Calu3 (cell line): ENCODE measurements around the gene LY9. TPM values are rescaled to one million over a fixed set of nuclear protein-coding genes. Genes with fewer than 3 reads are reported as not detected.
"Not testable (repeated sequence)": the region's sequence is repeated elsewhere in the genome, so short reads cannot be mapped to it uniquely, and the experiment has no call there.

Experiments used
- BruUV-seq: library from RNA; stranded (reverse); fragments of 400-500 nt; replicated peaks from 2 replicates; lab custom pipeline; 2021; lab: Mats Ljungman, UMichigan
- CTCF ChIA-PET: fragments of 300-600 bp; sonication (Branson Sonifier 250); formaldehyde crosslinking; loops from one replicate; lab custom pipeline; 2022; ENCODE audit warnings: antibody characterized with exemption; lab: Charles Lee
- DNase-seq: peaks from one replicate; pipeline ENCODE4 v3.0.0; 2022
- H3K27ac Mint-ChIP-seq: one replicate; pipeline ENCODE4 v1.8.0; 2022; ENCODE audit warnings: mixed read lengths; ENCODE audit not compliant: unreplicated experiment
- H3K27me3 Mint-ChIP-seq: one replicate; pipeline ENCODE4 v1.8.0; 2022; ENCODE audit warnings: mixed read lengths; ENCODE audit not compliant: unreplicated experiment
- H3K36me3 Mint-ChIP-seq: one replicate; pipeline ENCODE4 v1.8.0; 2022; ENCODE audit warnings: mild to moderate bottlenecking, moderate library complexity, mixed read lengths; ENCODE audit not compliant: insufficient read depth, unreplicated experiment
- H3K4me1 Mint-ChIP-seq: one replicate; pipeline ENCODE4 v1.8.0; 2022; ENCODE audit warnings: mild to moderate bottlenecking, low read depth, mixed read lengths; ENCODE audit not compliant: unreplicated experiment
- H3K4me3 Mint-ChIP-seq: one replicate; pipeline ENCODE4 v1.8.0; 2022; ENCODE audit warnings: mild to moderate bottlenecking, low read depth, moderate library complexity, mixed read lengths; ENCODE audit not compliant: unreplicated experiment
- H3K9me3 Mint-ChIP-seq: one replicate; pipeline ENCODE4 v1.8.0; 2022; ENCODE audit warnings: low read depth, mixed read lengths; ENCODE audit not compliant: unreplicated experiment
- CTCF ChIP-seq: fragments of 200-600 bp; IDR thresholded peaks from one replicate; pipeline ENCODE4 v1.8.0; 2022; ENCODE audit warnings: antibody characterized with exemption; ENCODE audit not compliant: unreplicated experiment
- intact Hi-C: fragments of 100-400 bp; cut with micrococcal nuclease; formaldehyde crosslinking; loops from one replicate; pipeline ENCODE4 v1.10.0; 2022; ENCODE audit not compliant: unreplicated experiment
- total RNA-seq: library from RNA; stranded (reverse); gene quantifications from 2 replicates; pipeline ENCODE4 v1.2.3, GENCODE V29; 2022

LY9 gene
- total RNA-seq, 1 experiment from 2014 or later: not detected

GRCh38 chr1:160868141-160868540 lies 72.2 kb downstream of the LY9 start:
- H3K36me3 Mint-ChIP-seq: no peaks in the 10 kb centered on the region
- no peak for DNase-seq
- CTCF ChIA-PET: no interaction called here
- H3K9me3 Mint-ChIP-seq: no peaks in the 10 kb centered on the region
- intact Hi-C loops: no loop called here
- no TSS peak for BruUV-seq
- peaks cover 13% of the 10 kb centered on the region for H3K27me3 Mint-ChIP-seq
- no peak overlapping the region for H3K4me3 Mint-ChIP-seq
- H3K27ac Mint-ChIP-seq: no peak overlapping the region
- peaks cover 14% of the 10 kb centered on the region for H3K4me1 Mint-ChIP-seq
- no peak for TF ChIP-seq CTCF

- peaks cover 3% of the 10 kb centered on the region for H3K9me3 Mint-ChIP-seq
- peaks cover 17% of the 10 kb centered on the region for H3K4me1 Mint-ChIP-seq
- TF ChIP-seq CTCF: no peak
- peak; percentile 28 for DNase-seq
- intact Hi-C loops: no loop called here
- no TSS peak for BruUV-seq
- peaks cover 21% of the 10 kb centered on the region for H3K27me3 Mint-ChIP-seq
- H3K27ac Mint-ChIP-seq: no peak overlapping the region
- CTCF ChIA-PET: no interaction called here
- H3K36me3 Mint-ChIP-seq: no peaks in the 10 kb centered on the region
- H3K4me3 Mint-ChIP-seq: no peak overlapping the region
These were observed 79.0 kb downstream of the LY9 start for GRCh38 chr1:160874935-160875334.

DNA sequence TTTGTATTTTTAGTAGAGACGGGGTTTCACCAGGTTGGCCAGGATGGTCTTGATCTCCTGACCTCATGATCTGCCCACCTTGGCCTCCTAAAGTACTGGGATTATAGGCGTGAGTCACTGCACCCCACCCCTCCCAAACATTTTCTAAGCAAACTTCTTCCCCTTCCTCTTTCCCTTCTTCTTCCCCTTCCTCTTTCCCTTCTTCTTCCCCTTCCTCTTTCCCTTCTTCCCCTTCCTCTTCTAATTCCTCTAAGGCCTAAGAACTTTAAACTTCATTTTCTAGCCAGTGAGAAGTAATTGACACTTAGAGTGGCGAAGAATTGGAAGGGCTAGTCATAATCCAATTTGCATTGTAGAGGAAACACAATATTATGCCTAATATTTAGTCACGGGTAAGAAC lies 79.6 kb downstream of the LY9 start:
- H3K27ac Mint-ChIP-seq, H3K9me3 Mint-ChIP-seq, BruUV-seq, CTCF ChIA-PET, DNase-seq, H3K4me3 Mint-ChIP-seq, H3K36me3 Mint-ChIP-seq, intact Hi-C loops: not testable (repeated sequence)
- Mint-ChIP-seq H3K27me3 (peaks cover 25% of the 10 kb centered on the region), H3K4me1 (peaks cover 17% of the 10 kb centered on the region)

DNA sequence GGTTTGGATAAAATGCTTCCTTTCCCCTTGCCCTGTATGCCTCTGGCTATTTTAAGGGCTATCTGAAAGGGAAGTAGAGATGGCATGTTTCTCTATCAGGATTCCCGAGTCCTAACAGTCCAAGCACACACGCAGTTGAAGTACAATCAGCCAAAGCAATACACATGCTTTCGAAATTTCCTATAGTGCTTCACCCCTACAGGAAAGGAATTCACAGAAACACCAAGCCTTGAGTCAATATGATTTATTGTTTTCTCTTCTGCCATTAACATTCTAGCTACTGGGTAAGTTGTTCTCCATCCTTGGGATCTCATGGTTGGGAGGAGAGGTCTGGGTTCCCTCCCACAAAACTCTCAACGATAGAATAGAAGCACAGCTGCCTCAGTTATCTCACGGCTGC lies 80.3 kb downstream of the LY9 start:
- intact Hi-C loops: no loop called here
- no peak for TF ChIP-seq CTCF
- CTCF ChIA-PET: no interaction called here
- Mint-ChIP-seq H3K27me3 (peaks cover 33% of the 10 kb centered on the region), H3K36me3 (no peaks in the 10 kb centered on the region), H3K27ac (no peak overlapping the region), H3K9me3 (peaks cover 3% of the 10 kb centered on the region), H3K4me1 (peaks cover 17% of the 10 kb centered on the region), H3K4me3 (no peak overlapping the region)
- BruUV-seq: no TSS peak
- no peak for DNase-seq

DNA sequence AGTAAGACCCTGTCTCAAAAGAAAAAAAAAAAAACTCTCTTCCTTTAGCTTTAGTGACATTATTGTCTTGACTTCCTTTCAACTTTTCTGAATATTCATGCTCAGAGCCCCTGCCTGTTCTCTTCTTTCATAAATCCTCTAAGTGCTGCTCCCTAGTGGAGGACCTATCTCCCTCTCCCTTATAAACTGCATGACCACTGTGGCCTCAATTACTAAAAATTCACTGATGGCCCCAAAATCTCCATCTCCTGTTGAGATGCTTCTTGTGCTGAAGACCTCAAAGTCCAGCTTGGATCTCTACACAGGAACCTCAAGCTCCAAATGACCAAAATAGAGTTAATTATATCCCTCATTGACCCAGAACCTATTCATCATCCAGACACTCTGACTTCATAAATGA lies 81.2 kb downstream of the LY9 start:
- BruUV-seq: no TSS peak
- Mint-ChIP-seq H3K27me3 (peaks cover 34% of the 10 kb centered on the region), H3K9me3 (peaks cover 3% of the 10 kb centered on the region), H3K27ac (no peak overlapping the region), H3K4me1 (peaks cover 17% of the 10 kb centered on the region), H3K4me3 (no peak overlapping the region), H3K36me3 (no peaks in the 10 kb centered on the region)
- intact Hi-C loops: no loop called here
- CTCF ChIA-PET: interaction anchor here (0.6 kb wide), 1 partner anchor 37 kb away, joined by 4 read pairs; no protein-coding TSS in a partner anchor
- TF ChIP-seq CTCF: no peak
- DNase-seq: no peak

Other genes with a start within 250 kb of the LY9 start
- not detected in 2 replicates for gene CD84, start 216.7 kb upstream of the LY9 start, total RNA-seq
- not detected in 2 replicates for gene SLAMF1, start 149.1 kb upstream of the LY9 start, total RNA-seq
- not detected in 2 replicates for gene CD48, start 84.4 kb upstream of the LY9 start, total RNA-seq
- 2.6 and 8.4 TPM in 2 replicates for gene SLAMF7, start 56.9 kb upstream of the LY9 start, total RNA-seq
- gene CD244, start 66.7 kb downstream of the LY9 start, total RNA-seq: not detected in 2 replicates
- 0.54 TPM in 1 of 2 replicates, not detected in the other for gene ITLN1, start 89.0 kb downstream of the LY9 start, total RNA-seq
- not detected in 2 replicates for gene ITLN2, start 158.6 kb downstream of the LY9 start, total RNA-seq
- gene F11R, start 225.0 kb downstream of the LY9 start, total RNA-seq: 157 and 173 TPM in 2 replicates
- gene TSTD1, start 242.8 kb downstream of the LY9 start, total RNA-seq: 67.6 and 74.1 TPM in 2 replicates
- gene USF1, start 249.8 kb downstream of the LY9 start, total RNA-seq: 72.1 and 75.4 TPM in 2 replicates